ENCODE measurements around the gene EVC2. TPM values are rescaled to one million over a fixed set of nuclear protein-coding genes. Genes with fewer than 3 reads are reported as not detected.

The EVC2 gene
- total RNA-seq, 1 donor from 2014 or later, result 5.5 TPM

DNA sequence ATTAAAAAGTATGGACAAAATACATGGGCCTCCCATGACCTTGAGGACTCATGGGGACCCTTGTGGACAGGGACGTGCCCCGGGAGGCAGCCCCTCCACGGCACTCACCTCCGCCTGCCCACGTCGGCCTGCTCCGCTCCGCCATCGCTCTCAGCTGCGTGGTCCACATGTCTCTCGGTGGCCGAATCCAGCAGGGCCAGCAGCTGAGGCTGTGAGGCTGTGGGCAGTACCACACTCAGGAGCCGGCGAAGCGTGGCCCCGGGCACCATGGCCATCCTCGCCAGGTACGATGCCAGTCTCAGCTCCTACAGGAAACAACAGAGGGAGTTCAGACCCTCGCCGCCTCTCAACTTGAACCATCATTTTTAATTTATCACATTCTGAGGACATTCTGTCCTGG is 140.0 kb downstream of the EVC2 start:
- H3K4me1 Mint-ChIP-seq (ENCODE audit: low read depth), result no peaks in the 10 kb centered on the region
- DNase-seq (ENCODE audit: low spot score), result no peak
- TF ChIP-seq, protein P1, sequence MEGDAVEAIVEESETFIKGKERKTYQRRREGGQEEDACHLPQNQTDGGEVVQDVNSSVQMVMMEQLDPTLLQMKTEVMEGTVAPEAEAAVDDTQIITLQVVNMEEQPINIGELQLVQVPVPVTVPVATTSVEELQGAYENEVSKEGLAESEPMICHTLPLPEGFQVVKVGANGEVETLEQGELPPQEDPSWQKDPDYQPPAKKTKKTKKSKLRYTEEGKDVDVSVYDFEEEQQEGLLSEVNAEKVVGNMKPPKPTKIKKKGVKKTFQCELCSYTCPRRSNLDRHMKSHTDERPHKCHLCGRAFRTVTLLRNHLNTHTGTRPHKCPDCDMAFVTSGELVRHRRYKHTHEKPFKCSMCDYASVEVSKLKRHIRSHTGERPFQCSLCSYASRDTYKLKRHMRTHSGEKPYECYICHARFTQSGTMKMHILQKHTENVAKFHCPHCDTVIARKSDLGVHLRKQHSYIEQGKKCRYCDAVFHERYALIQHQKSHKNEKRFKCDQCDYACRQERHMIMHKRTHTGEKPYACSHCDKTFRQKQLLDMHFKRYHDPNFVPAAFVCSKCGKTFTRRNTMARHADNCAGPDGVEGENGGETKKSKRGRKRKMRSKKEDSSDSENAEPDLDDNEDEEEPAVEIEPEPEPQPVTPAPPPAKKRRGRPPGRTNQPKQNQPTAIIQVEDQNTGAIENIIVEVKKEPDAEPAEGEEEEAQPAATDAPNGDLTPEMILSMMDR (IDR thresholded peaks at IDR 0.05), result no peak
- peaks cover 31% of the 10 kb centered on the region for H3K36me3 Mint-ChIP-seq (ENCODE audit: low read depth)
- no peaks in the 10 kb centered on the region for H3K27me3 Mint-ChIP-seq (ENCODE audit: low read depth)
- H3K9me3 Mint-ChIP-seq (ENCODE audit: low read depth), result no peaks in the 10 kb centered on the region
- H3K27ac Mint-ChIP-seq (ENCODE audit: unreplicated experiment), result no peak overlapping the region
- no peak overlapping the region for H3K4me3 Mint-ChIP-seq (ENCODE audit: unreplicated experiment)

DNA sequence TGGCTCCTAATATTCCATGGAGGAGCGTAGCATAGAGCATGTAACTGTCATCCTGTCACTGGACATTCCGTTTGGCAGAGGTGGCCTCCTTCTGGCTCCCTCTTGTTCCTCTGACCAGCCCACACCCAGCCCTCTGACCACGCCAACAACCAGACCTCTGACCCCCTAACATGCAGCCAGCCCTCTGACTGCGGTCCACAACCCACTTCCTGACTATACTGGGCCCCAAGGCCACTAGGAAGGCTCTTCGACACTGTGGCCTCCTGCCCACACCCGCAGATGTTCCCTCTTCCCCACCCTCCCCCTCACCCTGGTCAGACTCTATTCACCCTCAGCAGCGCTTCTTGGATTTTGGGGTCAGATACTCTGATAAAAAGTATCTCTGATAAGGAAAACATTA is 141.4 kb downstream of the EVC2 start:
- Mint-ChIP-seq H3K4me1 (ENCODE audit: low read depth) (no peaks in the 10 kb centered on the region), H3K9me3 (ENCODE audit: low read depth) (no peaks in the 10 kb centered on the region), H3K27ac (ENCODE audit: unreplicated experiment) (no peak overlapping the region), H3K4me3 (ENCODE audit: unreplicated experiment) (no peak overlapping the region), H3K36me3 (ENCODE audit: low read depth) (peaks cover 37% of the 10 kb centered on the region), H3K27me3 (ENCODE audit: low read depth) (no peaks in the 10 kb centered on the region)
- DNase-seq (ENCODE audit: low spot score), result no peak
- TF ChIP-seq, protein P1 (IDR thresholded peaks at IDR 0.05), result no peak

DNA sequence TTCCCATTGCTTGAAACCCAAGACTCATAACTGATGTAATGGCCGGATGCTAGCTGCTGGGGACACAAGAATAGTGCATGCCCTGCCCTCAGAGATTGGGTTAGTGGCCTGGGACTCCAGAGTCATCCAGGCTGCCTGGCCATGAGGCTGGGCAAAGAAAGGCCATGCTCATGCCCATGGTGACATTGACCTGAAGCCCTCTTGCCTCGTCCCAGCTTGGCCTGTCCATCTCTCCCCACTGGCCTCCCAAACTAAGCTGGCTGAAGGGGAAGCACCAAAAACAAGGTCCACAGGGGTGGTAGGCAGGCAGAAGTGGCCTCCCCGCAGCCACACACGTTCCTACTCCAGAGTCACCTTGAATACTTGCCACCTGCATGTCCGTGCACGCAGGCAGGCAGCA is 141.8 kb downstream of the EVC2 start:
- peaks cover 37% of the 10 kb centered on the region for H3K36me3 Mint-ChIP-seq (ENCODE audit: low read depth)
- no peaks in the 10 kb centered on the region for H3K27me3 Mint-ChIP-seq (ENCODE audit: low read depth)
- no peak for DNase-seq (ENCODE audit: low spot score)
- H3K4me1 Mint-ChIP-seq (ENCODE audit: low read depth), result no peaks in the 10 kb centered on the region
- TF ChIP-seq, protein P1 (IDR thresholded peaks at IDR 0.05), result no peak
- H3K27ac Mint-ChIP-seq (ENCODE audit: unreplicated experiment), result no peak overlapping the region
- H3K4me3 Mint-ChIP-seq (ENCODE audit: unreplicated experiment), result no peak overlapping the region
- H3K9me3 Mint-ChIP-seq (ENCODE audit: low read depth), result no peaks in the 10 kb centered on the region

DNA sequence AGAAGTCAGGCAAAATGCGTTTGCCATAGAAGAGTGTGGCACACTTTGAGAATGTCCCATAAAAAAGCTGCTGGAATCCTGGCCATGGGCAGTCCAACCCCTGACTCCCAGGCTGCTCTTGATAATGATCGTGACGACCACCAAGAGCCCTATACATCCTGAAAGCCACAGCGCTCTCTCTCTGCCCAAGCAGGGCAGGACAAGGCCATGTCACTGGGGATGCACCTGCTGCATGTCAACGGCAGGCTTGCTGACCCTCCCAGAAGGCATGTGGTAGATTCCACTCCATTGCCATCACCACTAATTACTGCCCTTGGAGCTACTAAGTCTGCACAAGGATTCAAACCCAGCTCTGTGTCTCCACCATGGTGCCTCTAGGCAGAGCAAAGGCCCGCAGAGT is 144.5 kb downstream of the EVC2 start:
- Mint-ChIP-seq H3K36me3 (ENCODE audit: low read depth) (peaks cover 42% of the 10 kb centered on the region), H3K4me3 (ENCODE audit: unreplicated experiment) (no peak overlapping the region), H3K9me3 (ENCODE audit: low read depth) (no peaks in the 10 kb centered on the region), H3K27me3 (ENCODE audit: low read depth) (no peaks in the 10 kb centered on the region), H3K4me1 (ENCODE audit: low read depth) (no peaks in the 10 kb centered on the region), H3K27ac (ENCODE audit: unreplicated experiment) (no peak overlapping the region)
- TF ChIP-seq, protein P1 (IDR thresholded peaks at IDR 0.05), result no peak
- no peak for DNase-seq (ENCODE audit: low spot score)

DNA sequence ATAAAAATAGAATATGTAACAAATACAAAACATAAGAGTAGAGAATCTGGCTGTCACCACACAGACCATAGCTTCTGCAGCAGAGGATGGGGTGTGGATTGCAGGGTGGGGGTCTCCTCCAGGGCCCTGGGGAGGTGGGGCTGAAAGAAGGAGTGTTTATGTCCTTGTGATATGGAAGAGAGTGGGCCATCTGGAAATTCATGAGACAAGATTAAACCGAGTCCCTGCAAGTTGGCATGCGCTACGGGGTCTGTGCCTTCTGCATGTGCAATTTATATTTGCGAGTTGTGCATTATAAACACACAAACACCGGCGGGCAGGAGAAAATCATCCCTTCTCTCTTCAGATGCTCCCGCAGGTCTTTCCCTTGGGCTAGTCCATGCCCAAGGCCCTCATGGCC is 145.9 kb downstream of the EVC2 start:
- DNase-seq (ENCODE audit: low spot score), result no peak
- Mint-ChIP-seq H3K36me3 (ENCODE audit: low read depth) (peaks cover 45% of the 10 kb centered on the region), H3K4me3 (ENCODE audit: unreplicated experiment) (no peak overlapping the region), H3K27me3 (ENCODE audit: low read depth) (no peaks in the 10 kb centered on the region), H3K9me3 (ENCODE audit: low read depth) (peaks cover 6% of the 10 kb centered on the region), H3K4me1 (ENCODE audit: low read depth) (no peaks in the 10 kb centered on the region), H3K27ac (ENCODE audit: unreplicated experiment) (no peak overlapping the region)
- TF ChIP-seq, protein P1 (IDR thresholded peaks at IDR 0.05), result no peak

Data from chondrocyte (in vitro differentiated cells).